K562 (cell line): ENCODE data around the gene SERTAD1. TPM values are rescaled to one million over a fixed set of nuclear protein-coding genes. Genes with fewer than 3 reads are reported as not detected.

ENCODE experiments used
- CXXC5 ChIP-seq: fragments of 250-450 bp; sonication (Bioruptor Pico); IDR thresholded peaks from 2 replicates; pipeline ENCODE4 v1.8.0; 2022; ENCODE audit warnings: inconsistent platforms, mild to moderate bottlenecking, moderate library complexity
- ERF ChIP-seq: fragments of 450-650 bp; formaldehyde crosslinking; IDR thresholded peaks from 2 replicates; pipeline ENCODE4 v1.4.0; 2020; ENCODE audit warnings: mild to moderate bottlenecking, mixed read lengths
- ETS1 ChIP-seq: conservative IDR thresholded peaks from 2 replicates; pipeline ENCODE4 v1.6.1; 2011; ENCODE audit warnings: low read depth, mild to moderate bottlenecking, low read length; ENCODE audit not compliant: control insufficient read depth
- NONO ChIP-seq, 2 experiments: fragments of 200-400 bp in 1 of 2; fragments of 450-650 bp in 1 of 2; formaldehyde crosslinking in 1 of 2; IDR thresholded peaks; 2 replicates each; pipeline ENCODE4 v1.6.1; 2017; ENCODE audit warnings: low read depth in 2 of 2, mild to moderate bottlenecking in 2 of 2, moderate library complexity in 2 of 2, low read length in 1 of 2
- RB1 ChIP-seq: fragments of 450-650 bp; IDR thresholded peaks from 2 replicates; pipeline ENCODE4 v1.6.1; 2017; ENCODE audit warnings: low read depth, mild to moderate bottlenecking
- RFX7 ChIP-seq: fragments of 250-450 bp; sonication (Bioruptor Pico); IDR thresholded peaks from 2 replicates; pipeline ENCODE4 v1.5.1; 2021; ENCODE audit warnings: mild to moderate bottlenecking
- polyA plus RNA-seq, 8 experiments: library from polyadenylated mRNA; depleted of rRNA in 4 of 8; stranded (reverse) in 5 of 8; unstranded in 3 of 8; fragments of >200 nt; fragmentation: Nextera tagmentation in 2 of 8; fragmentation: Illumina TruSeq in 1 of 8; extraction: Ambion mirVana in 2 of 8; extraction: Trizol in 1 of 8; gene quantifications; 2 replicates each; pipeline versions ENCODE4 v1.2.1 to v1.2.3, GENCODE V29; 2011 to 2014; ENCODE audit warnings: inconsistent platforms in 1 of 8, missing spikeins in 1 of 8
- total RNA-seq, 7 experiments: library from RNA; depleted of rRNA in 6 of 7; stranded (reverse); fragments of >200 nt in 6 of 7; fragmentation: Illumina TruSeq in 2 of 7; extraction: Trizol in 2 of 7; gene quantifications; 2 replicates each; pipeline versions ENCODE4 v1.2.1 to v1.2.3, GENCODE V29; 2011 to 2021; ENCODE audit warnings: low replicate concordance in 1 of 7
- TF ChIP-seq, protein P1 (sequence below): fragments of 200-600 bp; sonication (generic); IDR thresholded peaks from one replicate; pipeline ENCODE4 v1.6.1; 2012; ENCODE audit warnings: mild to moderate bottlenecking, low read depth, low read length, inconsistent platforms
- TF ChIP-seq, protein P2 (sequence below), 3 experiments: IDR thresholded peaks in 2 of 3; conservative IDR thresholded peaks in 1 of 3; 2 replicates each; pipeline ENCODE4 v1.5.1; 2011 to 2012; ENCODE audit warnings: low read length in 3 of 3, mild to moderate bottlenecking in 3 of 3, control low read depth in 2 of 3, improper control_type of control experiment in 1 of 3, inconsistent platforms in 1 of 3, low read depth in 1 of 3, mixed read lengths in 1 of 3, moderate library complexity in 1 of 3; ENCODE audit not compliant: insufficient read depth in 2 of 3
- TF ChIP-seq, protein P3 (sequence below): fragments of 450-650 bp; IDR thresholded peaks from 2 replicates; pipeline ENCODE4 v1.6.1; 2016

Gene SERTAD1
- total and polyA plus RNA-seq, 9 of the 15 experiments (the other 6 are each of a cell fraction or from before 2014, with no cell fraction given), result 0.15 to 8.7 (median 4.9) TPM

DNA sequence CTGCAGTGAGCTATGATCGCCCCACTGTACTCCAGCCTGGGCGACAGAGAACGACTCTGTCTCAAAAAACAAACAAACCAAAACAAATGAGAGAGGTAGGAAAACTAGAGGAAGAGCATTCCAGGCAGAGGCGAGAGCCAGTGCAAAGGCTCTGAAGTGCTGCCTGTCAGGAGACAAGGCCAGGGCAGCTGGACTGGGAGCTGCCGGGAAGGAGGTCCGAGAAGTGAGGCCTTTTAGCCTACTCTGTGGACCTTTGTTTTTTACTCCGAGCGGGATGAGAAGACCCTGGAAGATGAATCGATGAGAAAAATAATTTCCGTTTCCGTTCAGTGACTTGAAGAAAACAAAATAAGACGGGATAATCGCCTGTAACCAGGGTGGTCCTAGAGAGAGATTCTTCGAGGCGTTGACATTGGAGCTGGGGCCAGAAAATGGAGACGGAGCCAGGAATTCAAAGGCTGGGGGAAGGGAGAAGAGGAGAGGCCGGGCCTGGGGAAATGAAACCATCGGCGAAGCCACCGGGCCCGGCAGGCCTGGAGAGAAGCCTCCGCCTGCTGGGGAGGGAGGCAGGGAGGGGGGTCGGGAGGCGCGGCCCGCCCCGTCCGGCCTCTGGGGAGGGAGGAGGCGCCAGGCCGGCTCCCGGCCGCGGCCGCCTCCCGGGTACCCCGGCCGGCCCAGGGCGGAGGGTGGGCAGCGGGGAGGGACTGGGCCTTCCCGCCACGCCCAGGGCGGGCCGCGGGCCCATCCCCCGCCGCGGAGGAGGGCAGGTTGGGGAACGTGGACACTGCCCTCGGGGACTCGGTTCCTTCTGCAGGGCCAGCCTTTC is 7.8 kb upstream of the SERTAD1 start (continued):
- 0 out of 2 replicates have a peak, but pooled peaks have one; percentile 14 for TF ChIP-seq ERF
- TF ChIP-seq, protein P1, sequence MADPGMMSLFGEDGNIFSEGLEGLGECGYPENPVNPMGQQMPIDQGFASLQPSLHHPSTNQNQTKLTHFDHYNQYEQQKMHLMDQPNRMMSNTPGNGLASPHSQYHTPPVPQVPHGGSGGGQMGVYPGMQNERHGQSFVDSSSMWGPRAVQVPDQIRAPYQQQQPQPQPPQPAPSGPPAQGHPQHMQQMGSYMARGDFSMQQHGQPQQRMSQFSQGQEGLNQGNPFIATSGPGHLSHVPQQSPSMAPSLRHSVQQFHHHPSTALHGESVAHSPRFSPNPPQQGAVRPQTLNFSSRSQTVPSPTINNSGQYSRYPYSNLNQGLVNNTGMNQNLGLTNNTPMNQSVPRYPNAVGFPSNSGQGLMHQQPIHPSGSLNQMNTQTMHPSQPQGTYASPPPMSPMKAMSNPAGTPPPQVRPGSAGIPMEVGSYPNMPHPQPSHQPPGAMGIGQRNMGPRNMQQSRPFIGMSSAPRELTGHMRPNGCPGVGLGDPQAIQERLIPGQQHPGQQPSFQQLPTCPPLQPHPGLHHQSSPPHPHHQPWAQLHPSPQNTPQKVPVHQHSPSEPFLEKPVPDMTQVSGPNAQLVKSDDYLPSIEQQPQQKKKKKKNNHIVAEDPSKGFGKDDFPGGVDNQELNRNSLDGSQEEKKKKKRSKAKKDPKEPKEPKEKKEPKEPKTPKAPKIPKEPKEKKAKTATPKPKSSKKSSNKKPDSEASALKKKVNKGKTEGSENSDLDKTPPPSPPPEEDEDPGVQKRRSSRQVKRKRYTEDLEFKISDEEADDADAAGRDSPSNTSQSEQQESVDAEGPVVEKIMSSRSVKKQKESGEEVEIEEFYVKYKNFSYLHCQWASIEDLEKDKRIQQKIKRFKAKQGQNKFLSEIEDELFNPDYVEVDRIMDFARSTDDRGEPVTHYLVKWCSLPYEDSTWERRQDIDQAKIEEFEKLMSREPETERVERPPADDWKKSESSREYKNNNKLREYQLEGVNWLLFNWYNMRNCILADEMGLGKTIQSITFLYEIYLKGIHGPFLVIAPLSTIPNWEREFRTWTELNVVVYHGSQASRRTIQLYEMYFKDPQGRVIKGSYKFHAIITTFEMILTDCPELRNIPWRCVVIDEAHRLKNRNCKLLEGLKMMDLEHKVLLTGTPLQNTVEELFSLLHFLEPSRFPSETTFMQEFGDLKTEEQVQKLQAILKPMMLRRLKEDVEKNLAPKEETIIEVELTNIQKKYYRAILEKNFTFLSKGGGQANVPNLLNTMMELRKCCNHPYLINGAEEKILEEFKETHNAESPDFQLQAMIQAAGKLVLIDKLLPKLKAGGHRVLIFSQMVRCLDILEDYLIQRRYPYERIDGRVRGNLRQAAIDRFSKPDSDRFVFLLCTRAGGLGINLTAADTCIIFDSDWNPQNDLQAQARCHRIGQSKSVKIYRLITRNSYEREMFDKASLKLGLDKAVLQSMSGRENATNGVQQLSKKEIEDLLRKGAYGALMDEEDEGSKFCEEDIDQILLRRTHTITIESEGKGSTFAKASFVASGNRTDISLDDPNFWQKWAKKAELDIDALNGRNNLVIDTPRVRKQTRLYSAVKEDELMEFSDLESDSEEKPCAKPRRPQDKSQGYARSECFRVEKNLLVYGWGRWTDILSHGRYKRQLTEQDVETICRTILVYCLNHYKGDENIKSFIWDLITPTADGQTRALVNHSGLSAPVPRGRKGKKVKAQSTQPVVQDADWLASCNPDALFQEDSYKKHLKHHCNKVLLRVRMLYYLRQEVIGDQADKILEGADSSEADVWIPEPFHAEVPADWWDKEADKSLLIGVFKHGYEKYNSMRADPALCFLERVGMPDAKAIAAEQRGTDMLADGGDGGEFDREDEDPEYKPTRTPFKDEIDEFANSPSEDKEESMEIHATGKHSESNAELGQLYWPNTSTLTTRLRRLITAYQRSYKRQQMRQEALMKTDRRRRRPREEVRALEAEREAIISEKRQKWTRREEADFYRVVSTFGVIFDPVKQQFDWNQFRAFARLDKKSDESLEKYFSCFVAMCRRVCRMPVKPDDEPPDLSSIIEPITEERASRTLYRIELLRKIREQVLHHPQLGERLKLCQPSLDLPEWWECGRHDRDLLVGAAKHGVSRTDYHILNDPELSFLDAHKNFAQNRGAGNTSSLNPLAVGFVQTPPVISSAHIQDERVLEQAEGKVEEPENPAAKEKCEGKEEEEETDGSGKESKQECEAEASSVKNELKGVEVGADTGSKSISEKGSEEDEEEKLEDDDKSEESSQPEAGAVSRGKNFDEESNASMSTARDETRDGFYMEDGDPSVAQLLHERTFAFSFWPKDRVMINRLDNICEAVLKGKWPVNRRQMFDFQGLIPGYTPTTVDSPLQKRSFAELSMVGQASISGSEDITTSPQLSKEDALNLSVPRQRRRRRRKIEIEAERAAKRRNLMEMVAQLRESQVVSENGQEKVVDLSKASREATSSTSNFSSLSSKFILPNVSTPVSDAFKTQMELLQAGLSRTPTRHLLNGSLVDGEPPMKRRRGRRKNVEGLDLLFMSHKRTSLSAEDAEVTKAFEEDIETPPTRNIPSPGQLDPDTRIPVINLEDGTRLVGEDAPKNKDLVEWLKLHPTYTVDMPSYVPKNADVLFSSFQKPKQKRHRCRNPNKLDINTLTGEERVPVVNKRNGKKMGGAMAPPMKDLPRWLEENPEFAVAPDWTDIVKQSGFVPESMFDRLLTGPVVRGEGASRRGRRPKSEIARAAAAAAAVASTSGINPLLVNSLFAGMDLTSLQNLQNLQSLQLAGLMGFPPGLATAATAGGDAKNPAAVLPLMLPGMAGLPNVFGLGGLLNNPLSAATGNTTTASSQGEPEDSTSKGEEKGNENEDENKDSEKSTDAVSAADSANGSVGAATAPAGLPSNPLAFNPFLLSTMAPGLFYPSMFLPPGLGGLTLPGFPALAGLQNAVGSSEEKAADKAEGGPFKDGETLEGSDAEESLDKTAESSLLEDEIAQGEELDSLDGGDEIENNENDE, result no peak
- TF ChIP-seq ETS1, result peak; percentile 77
- TF ChIP-seq, protein P2, sequence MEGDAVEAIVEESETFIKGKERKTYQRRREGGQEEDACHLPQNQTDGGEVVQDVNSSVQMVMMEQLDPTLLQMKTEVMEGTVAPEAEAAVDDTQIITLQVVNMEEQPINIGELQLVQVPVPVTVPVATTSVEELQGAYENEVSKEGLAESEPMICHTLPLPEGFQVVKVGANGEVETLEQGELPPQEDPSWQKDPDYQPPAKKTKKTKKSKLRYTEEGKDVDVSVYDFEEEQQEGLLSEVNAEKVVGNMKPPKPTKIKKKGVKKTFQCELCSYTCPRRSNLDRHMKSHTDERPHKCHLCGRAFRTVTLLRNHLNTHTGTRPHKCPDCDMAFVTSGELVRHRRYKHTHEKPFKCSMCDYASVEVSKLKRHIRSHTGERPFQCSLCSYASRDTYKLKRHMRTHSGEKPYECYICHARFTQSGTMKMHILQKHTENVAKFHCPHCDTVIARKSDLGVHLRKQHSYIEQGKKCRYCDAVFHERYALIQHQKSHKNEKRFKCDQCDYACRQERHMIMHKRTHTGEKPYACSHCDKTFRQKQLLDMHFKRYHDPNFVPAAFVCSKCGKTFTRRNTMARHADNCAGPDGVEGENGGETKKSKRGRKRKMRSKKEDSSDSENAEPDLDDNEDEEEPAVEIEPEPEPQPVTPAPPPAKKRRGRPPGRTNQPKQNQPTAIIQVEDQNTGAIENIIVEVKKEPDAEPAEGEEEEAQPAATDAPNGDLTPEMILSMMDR (IDR thresholded peaks at IDR 0.05 in 2 of 3, conservative IDR thresholded peaks at IDR 0.05 in 1 of 3; ENCODE audit: insufficient read depth in 2 of 3, low read depth in 1 of 3, low read length in 3 of 3), result no peak
- TF ChIP-seq, protein P3, sequence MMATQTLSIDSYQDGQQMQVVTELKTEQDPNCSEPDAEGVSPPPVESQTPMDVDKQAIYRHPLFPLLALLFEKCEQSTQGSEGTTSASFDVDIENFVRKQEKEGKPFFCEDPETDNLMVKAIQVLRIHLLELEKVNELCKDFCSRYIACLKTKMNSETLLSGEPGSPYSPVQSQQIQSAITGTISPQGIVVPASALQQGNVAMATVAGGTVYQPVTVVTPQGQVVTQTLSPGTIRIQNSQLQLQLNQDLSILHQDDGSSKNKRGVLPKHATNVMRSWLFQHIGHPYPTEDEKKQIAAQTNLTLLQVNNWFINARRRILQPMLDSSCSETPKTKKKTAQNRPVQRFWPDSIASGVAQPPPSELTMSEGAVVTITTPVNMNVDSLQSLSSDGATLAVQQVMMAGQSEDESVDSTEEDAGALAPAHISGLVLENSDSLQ, result peak; percentile 49
- TF ChIP-seq NONO (IDR thresholded peaks at IDR 0.05; ENCODE audit: low read depth in 2 of 2, low read length in 1 of 2), result peak in 1 of 2 experiments; percentile 85; a peak in 1 of 4 replicates
- TF ChIP-seq CXXC5 (CRISPR knock-in tag), result peak; percentile 87
- TF ChIP-seq RFX7, result no peak
- peak; percentile 96 for TF ChIP-seq RB1
